Hindlimb muscle (tissue), 1 donor: Measurements from ENCODE around the gene BAG5. TPM values are rescaled to one million over a fixed set of nuclear protein-coding genes. Genes with fewer than 3 reads are reported as not detected.

Experiments used
- DNase-seq: peaks from one replicate; pipeline ENCODE4 v3.0.0-alpha.2; 2013
- polyA plus RNA-seq: library from polyadenylated mRNA; unstranded; fragments of 120-200 nt; gene quantifications from one replicate; pipeline ENCODE4 v1.2.1, GENCODE V29; 2013; ENCODE audit not compliant: insufficient read length

BAG5 gene
- polyA plus RNA-seq, 1 donor = 17.8 TPM

- no peak for DNase-seq
Observed at GRCh38 chr14:103545915-103546651, 16.4 kb downstream of the BAG5 start.

GRCh38 chr14:103545219-103545914 lies 17.1 kb downstream of the BAG5 start:
- no peak for DNase-seq

GRCh38 chr14:103544388-103545218 lies 17.9 kb downstream of the BAG5 start:
- DNase-seq = peak; percentile 72

GRCh38 chr14:103543721-103544387 lies 18.6 kb downstream of the BAG5 start:
- DNase-seq = no peak

GRCh38 chr14:103543140-103543539 lies 19.3 kb downstream of the BAG5 start:
- DNase-seq = no peak

GRCh38 chr14:103542605-103543088 lies 19.8 kb downstream of the BAG5 start:
- DNase-seq = peak; percentile 61

GRCh38 chr14:103541709-103542604 lies 20.5 kb downstream of the BAG5 start:
- DNase-seq = no peak

- no peak for DNase-seq
Observed at GRCh38 chr14:103540821-103541708, 21.4 kb downstream of the BAG5 start.

GRCh38 chr14:103539056-103539825 lies 23.2 kb downstream of the BAG5 start:
- no peak for DNase-seq

GRCh38 chr14:103538291-103539055 lies 24.0 kb downstream of the BAG5 start:
- DNase-seq = no peak

GRCh38 chr14:103537175-103537990 lies 25.1 kb downstream of the BAG5 start:
- DNase-seq = no peak

GRCh38 chr14:103536693-103537092 lies 25.8 kb downstream of the BAG5 start:
- no peak for DNase-seq

- DNase-seq = no peak
Observed at GRCh38 chr14:103535891-103536565, 26.4 kb downstream of the BAG5 start.

- no peak for DNase-seq
Observed at GRCh38 chr14:103535081-103535890, 27.2 kb downstream of the BAG5 start.

GRCh38 chr14:103534576-103535061 lies 27.8 kb downstream of the BAG5 start:
- DNase-seq = no peak

- DNase-seq = no peak
Observed at GRCh38 chr14:103533999-103534575, 28.4 kb downstream of the BAG5 start.
